ENCODE data around the gene PACS1.

The PACS1 gene

GRCh38 chr11:66143264-66143566, 73.1 kb downstream of the PACS1 start:
- DNase-seq (ENCODE audit: low spot score), result no peak

- DNase-seq (ENCODE audit: low spot score), result no peak
Measured at GRCh38 chr11:66143996-66144678, 74.1 kb downstream of the PACS1 start.

GRCh38 chr11:66146074-66146473, 76.0 kb downstream of the PACS1 start:
- no peak for DNase-seq (ENCODE audit: low spot score)

- DNase-seq (ENCODE audit: low spot score), result no peak
Measured at GRCh38 chr11:66146940-66147339, 76.9 kb downstream of the PACS1 start.

- no peak for DNase-seq (ENCODE audit: low spot score)
Measured at GRCh38 chr11:66150140-66150539, 80.1 kb downstream of the PACS1 start.

DNA sequence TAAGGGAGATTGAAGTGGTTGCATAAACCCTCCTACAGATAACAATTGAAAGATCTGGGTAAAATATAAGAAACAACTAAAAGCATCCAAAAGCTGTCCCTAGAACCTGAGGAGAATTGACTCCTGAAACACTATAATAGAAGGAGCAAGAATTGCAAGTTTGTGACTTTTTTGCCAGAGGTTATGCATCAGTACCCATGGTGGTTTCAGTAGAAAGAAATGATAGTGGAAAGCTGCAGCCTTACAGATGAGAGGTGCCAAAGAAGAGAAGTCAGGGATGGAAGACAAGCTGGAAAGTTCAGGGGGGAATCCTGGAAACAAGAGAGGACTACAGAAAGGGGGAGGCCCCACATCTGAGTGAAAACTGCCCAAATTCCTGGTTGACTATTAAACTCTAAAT, 80.7 kb downstream of the PACS1 start:
- DNase-seq (ENCODE audit: low spot score), result no peak

GRCh38 chr11:66151273-66151672, 81.2 kb downstream of the PACS1 start:
- no peak for DNase-seq (ENCODE audit: low spot score)

DNA sequence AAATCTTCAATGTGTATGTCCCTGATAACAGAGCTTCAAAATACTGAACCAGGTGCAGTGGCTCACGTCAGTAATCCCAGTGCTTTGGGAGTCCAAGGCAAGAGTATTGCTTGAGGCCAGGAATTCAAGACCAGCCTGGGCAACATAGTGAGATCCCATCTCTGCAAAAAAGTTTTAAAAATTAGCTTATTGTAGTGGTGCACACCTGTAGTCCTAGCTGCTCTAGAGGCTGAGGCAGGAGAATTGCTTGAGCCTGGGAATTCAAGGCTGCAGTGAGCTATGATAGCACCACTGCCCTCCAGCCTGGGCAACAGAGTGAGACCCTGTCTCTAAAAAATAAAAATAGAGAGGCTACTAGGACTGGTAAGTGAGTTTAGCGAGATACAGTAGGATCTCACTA, 84.0 kb downstream of the PACS1 start:
- no peak for DNase-seq (ENCODE audit: low spot score)

DNA sequence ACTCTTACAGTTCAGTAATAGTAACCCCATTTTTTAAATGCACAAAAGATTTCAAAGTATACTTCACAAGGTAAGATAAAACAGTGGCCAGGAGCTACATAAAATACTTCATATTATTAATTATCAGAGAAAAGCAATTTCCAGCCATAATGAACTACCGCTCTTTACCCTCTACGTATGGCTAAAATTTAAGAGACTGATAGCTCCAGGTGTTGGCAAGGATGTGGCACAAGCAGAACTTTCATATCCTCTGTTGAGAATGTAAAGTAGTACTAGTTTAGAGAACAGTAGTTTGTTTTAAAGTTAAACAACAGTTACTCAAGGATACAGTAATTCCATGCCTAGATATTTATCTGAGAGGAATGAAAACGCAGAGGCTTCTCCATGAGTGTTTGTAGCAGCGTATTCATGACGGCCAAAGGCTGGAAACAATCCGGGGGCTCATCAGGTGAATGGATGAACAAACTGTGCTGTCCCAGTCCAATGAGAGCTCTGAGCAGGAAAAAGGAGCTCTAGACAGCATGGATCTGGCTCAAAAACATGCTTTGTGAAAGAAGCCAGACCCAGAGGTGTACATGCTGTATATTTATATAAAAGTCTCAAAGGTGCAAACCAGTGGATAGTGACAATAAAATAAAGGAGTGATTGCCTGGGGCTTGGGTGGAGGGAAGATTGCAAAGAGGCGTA, 85.5 kb downstream of the PACS1 start:
- DNase-seq (ENCODE audit: low spot score), result no peak

DNA sequence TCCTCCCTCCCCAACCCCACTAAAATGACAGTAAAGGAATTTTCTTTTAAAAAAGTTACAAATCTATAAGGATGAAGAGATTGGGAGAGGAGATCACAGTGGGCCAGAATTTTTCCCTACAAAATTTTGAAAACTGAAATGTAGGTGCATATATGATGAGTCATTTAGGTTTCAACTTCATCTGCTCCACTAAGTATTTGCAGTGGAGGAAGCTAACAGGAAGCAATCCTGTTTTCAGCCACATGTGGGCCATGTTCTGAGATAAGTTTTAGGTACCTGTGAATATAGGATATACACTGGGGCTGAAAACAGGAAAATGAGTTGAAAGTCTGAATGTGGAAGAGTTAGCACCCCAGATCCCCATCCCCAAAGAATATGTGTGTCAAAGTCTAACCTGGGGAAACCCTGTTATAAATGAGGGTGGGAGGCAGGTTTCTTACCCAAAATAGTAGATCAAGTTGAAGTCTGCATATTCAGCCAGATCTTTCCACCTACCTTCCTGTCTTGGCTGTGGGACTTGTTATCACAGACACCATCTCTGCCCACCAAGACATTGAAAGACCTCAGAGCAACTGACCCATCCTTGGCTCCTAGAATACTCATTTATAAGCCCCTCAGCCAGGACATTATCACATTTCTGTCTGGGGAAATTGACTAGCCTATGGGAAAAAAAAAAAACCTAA, 87.3 kb downstream of the PACS1 start:
- DNase-seq (ENCODE audit: low spot score), result no peak

- DNase-seq (ENCODE audit: low spot score), result no peak
Measured at GRCh38 chr11:66158156-66158555, 88.1 kb downstream of the PACS1 start.

DNA sequence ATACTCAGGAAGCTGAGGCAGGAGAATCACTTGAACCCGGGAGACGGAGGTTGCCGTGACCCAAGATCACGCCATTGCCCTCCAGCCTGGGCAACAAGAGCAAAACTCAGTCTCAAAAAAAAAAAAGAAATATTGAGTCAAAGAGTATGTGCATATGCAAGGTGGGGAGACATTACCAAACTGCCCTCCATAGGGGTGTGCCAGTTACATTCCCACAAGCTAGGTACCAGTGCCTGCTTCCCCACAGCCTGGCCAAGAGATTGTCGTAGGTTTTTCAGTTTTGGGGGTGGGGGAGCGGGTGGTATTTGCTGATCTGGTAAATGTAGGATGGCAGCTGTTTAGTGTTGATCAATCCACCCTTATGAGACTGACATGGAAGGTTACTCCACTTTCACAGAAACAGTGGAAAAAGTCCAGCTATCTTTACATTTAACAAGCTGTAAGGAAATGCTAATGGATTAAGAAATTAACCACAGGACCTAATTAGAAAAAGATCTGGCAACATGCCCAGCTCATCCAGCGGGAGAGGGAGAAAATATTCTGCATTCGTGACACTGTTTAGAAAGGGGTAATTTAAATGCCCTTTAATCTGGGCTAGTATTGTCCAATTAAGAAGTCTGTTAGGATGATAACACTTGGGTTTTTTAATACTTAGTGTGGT, 89.4 kb downstream of the PACS1 start:
- no peak for DNase-seq (ENCODE audit: low spot score)

DNA sequence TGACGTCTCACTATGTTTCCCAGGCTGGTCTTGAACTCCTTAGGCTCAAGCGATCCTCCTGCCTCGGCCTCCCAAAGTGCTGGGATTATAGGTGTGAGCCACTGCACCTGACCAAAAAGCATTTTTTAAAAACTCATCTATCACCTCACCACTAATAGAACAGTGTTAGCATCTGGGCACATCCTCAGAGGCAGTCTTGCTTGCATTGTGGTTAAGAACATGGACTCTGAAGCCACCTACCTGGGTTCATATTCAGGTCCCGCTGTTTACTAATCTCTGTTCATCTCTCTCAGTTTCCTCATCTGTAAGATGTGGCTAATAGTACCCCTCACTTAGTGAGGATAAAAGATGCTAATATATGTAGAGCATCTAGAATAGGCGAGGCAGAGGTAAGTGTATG, 90.6 kb downstream of the PACS1 start:
- no peak for DNase-seq (ENCODE audit: low spot score)

GRCh38 chr11:66168289-66168688, 98.2 kb downstream of the PACS1 start:
- DNase-seq (ENCODE audit: low spot score), result no peak

GRCh38 chr11:66172146-66172545, 102.1 kb downstream of the PACS1 start:
- no peak for DNase-seq (ENCODE audit: low spot score)

- no peak for DNase-seq (ENCODE audit: low spot score)
Measured at GRCh38 chr11:66176650-66177049, 106.6 kb downstream of the PACS1 start.

GRCh38 chr11:66178183-66178582, 108.1 kb downstream of the PACS1 start:
- DNase-seq (ENCODE audit: low spot score), result no peak

GRCh38 chr11:66178871-66179270, 108.8 kb downstream of the PACS1 start:
- no peak for DNase-seq (ENCODE audit: low spot score)

DNA sequence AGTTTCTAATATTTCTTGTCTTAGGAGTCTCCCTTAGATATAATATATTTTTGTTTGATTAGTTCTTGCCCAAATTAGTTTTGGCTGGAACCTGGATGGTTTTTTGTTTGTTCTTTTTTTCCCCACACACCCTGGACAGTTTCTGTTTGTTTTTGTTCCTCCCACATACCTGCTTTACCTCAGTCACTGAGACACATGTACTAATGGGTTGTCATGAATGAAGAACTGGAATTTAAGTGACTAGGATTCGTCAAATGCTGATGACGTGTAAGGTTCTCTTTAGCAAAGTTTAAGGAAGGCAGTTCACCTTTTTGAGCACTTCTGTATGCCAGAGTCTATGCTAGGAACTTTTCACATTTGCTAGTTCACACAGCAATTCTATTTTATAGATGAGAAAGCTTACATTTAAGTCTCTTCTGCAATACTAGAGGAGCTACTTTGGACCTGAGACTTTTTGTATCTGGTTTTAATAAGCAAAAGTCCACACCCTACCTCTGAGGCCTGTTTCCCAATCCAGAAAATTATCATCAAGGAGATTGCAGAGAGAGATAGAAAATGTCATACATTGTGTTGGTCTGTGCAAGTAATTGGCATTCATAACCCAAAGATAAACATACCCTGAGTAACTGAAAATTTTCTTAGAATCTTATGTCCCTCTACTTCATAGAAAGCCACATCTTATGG, 111.7 kb downstream of the PACS1 start:
- no peak for DNase-seq (ENCODE audit: low spot score)

- no peak for DNase-seq (ENCODE audit: low spot score)
Measured at GRCh38 chr11:66183494-66184048, 113.5 kb downstream of the PACS1 start.

GRCh38 chr11:66184728-66185127, 114.7 kb downstream of the PACS1 start:
- DNase-seq (ENCODE audit: low spot score), result no peak

- DNase-seq (ENCODE audit: low spot score), result no peak
Measured at GRCh38 chr11:66186470-66186869, 116.4 kb downstream of the PACS1 start.
